K562 (cell line): ENCODE measurements around the gene CDS2. TPM values are rescaled to one million over a fixed set of nuclear protein-coding genes. Genes with fewer than 3 reads are reported as not detected.

Source experiments
- ARID2 ChIP-seq: fragments of 450-650 bp; IDR thresholded peaks from 2 replicates; pipeline ENCODE4 v1.6.1; 2017; ENCODE audit warnings: antibody characterized with exemption, mild to moderate bottlenecking
- CBFA2T2 ChIP-seq: fragments of 450-650 bp; conservative IDR thresholded peaks from 2 replicates; pipeline ENCODE4 v1.6.1; 2017; ENCODE audit warnings: mild to moderate bottlenecking
- CEBPB ChIP-seq: fragments of 450-650 bp; IDR thresholded peaks from 2 replicates; pipeline ENCODE4 v1.6.1; 2016; ENCODE audit warnings: missing genetic modification characterization, missing compliant biosample characterization
- EP300 ChIP-seq: IDR thresholded peaks from 2 replicates; pipeline ENCODE4 v1.6.1; 2012; ENCODE audit warnings: low read length, improper control_type of control experiment
- GABPA ChIP-seq: fragments of 200-800 bp; sonication (Bioruptor generic); conservative IDR thresholded peaks from 2 replicates; pipeline ENCODE4 v1.6.1; 2016; ENCODE audit warnings: low read depth, missing genetic modification characterization, missing compliant biosample characterization
- GATAD2B ChIP-seq: fragments of 450-650 bp; IDR thresholded peaks from 2 replicates; pipeline ENCODE4 v1.6.1; 2017; ENCODE audit warnings: mild to moderate bottlenecking, borderline replicate concordance
- HDGF ChIP-seq: fragments of 450-650 bp; IDR thresholded peaks from 2 replicates; pipeline ENCODE4 v1.6.1; 2016
- MYBL2 ChIP-seq, 2 experiments: fragments of 450-650 bp in 1 of 2; sonication (generic) in 1 of 2; formaldehyde crosslinking in 1 of 2; IDR thresholded peaks; 2 replicates each; pipeline versions ENCODE4 v1.6.1 to v1.8.1; 2017 to 2022; ENCODE audit warnings: borderline replicate concordance in 1 of 2, inconsistent platforms in 1 of 2, low read depth in 1 of 2, mild to moderate bottlenecking in 1 of 2, missing genetic modification reagents in 1 of 2, moderate library complexity in 1 of 2
- NCOR1 ChIP-seq: fragments of 450-650 bp; IDR thresholded peaks from 2 replicates; pipeline ENCODE4 v1.6.1; 2016; ENCODE audit warnings: mild to moderate bottlenecking, moderate library complexity
- NEUROD1 ChIP-seq: fragments of 150-350 bp; IDR thresholded peaks from 2 replicates; pipeline ENCODE4 v1.6.1; 2014; ENCODE audit warnings: borderline replicate concordance, low read length, low read depth; ENCODE audit not compliant: partially characterized antibody
- PCBP2 ChIP-seq: fragments of 200-400 bp; formaldehyde crosslinking; IDR thresholded peaks from 2 replicates; pipeline ENCODE4 v1.6.1; 2018; ENCODE audit warnings: low read length, low read depth, mild to moderate bottlenecking, moderate library complexity; ENCODE audit not compliant: poor library complexity, severe bottlenecking
- POLR2A ChIP-seq: fragments of 450-650 bp; conservative IDR thresholded peaks from 2 replicates; pipeline ENCODE4 v1.6.1; 2016
- RFX5 ChIP-seq: IDR thresholded peaks from 2 replicates; pipeline ENCODE4 v1.6.1; 2011; ENCODE audit warnings: low read depth, mild to moderate bottlenecking, improper control_type of control experiment, low read length
- SPI1 ChIP-seq: IDR thresholded peaks from 2 replicates; pipeline ENCODE4 v1.6.1; 2011; ENCODE audit warnings: low read depth, low read length, control low read depth, borderline replicate concordance
- TCF7 ChIP-seq: sonication (generic); IDR thresholded peaks from 2 replicates; pipeline ENCODE4 v1.6.1; 2016; ENCODE audit warnings: antibody characterized with exemption, borderline replicate concordance
- ZKSCAN1 ChIP-seq: fragments of 150-350 bp; IDR thresholded peaks from 2 replicates; pipeline ENCODE4 v1.6.1; 2016; ENCODE audit warnings: low read depth, low read length
- ZKSCAN3 ChIP-seq: fragments of 250-450 bp; sonication (Bioruptor Pico); IDR thresholded peaks from 2 replicates; pipeline ENCODE4 v1.4.0; 2020
- polyA plus RNA-seq, 8 experiments: library from polyadenylated mRNA; depleted of rRNA in 4 of 8; stranded (reverse) in 5 of 8; unstranded in 3 of 8; fragments of >200 nt; fragmentation: Nextera tagmentation in 2 of 8; fragmentation: Illumina TruSeq in 1 of 8; extraction: Ambion mirVana in 2 of 8; extraction: Trizol in 1 of 8; gene quantifications; 2 replicates each; pipeline versions ENCODE4 v1.2.1 to v1.2.3, GENCODE V29; 2011 to 2014; ENCODE audit warnings: inconsistent platforms in 1 of 8, missing spikeins in 1 of 8
- total RNA-seq, 7 experiments: library from RNA; depleted of rRNA in 6 of 7; stranded (reverse); fragments of >200 nt in 6 of 7; fragmentation: Illumina TruSeq in 2 of 7; extraction: Trizol in 2 of 7; gene quantifications; 2 replicates each; pipeline versions ENCODE4 v1.2.1 to v1.2.3, GENCODE V29; 2011 to 2021; ENCODE audit warnings: low replicate concordance in 1 of 7
- TF ChIP-seq, protein P1 (sequence below): fragments of 200-800 bp; sonication (Bioruptor generic); IDR thresholded peaks from 2 replicates; pipeline ENCODE4 v1.6.1; 2017; ENCODE audit warnings: missing genetic modification characterization, missing compliant biosample characterization
- TF ChIP-seq, protein P2 (sequence below): sonication (generic); formaldehyde crosslinking; IDR thresholded peaks from 2 replicates; pipeline ENCODE4 v1.8.1; 2023; ENCODE audit warnings: mild to moderate bottlenecking, missing genetic modification reagents
- TF ChIP-seq, protein P3 (sequence below): sonication (generic); formaldehyde crosslinking; IDR thresholded peaks from 2 replicates; pipeline ENCODE4 v1.8.0; 2022; ENCODE audit warnings: mild to moderate bottlenecking, missing genetic modification reagents
- TF ChIP-seq, protein P4 (sequence below), 2 experiments: fragments of 450-650 bp in 1 of 2; IDR thresholded peaks; 2 replicates each; pipeline ENCODE4 v1.6.1; 2011 to 2017; ENCODE audit warnings: low read depth in 2 of 2, antibody characterized with exemption in 1 of 2, borderline replicate concordance in 1 of 2, low read length in 1 of 2, mild to moderate bottlenecking in 1 of 2, mixed read lengths in 1 of 2; ENCODE audit not compliant: control insufficient read depth in 1 of 2
- TF ChIP-seq, protein P5 (sequence below): fragments of 450-650 bp; IDR thresholded peaks from 2 replicates; pipeline ENCODE4 v1.6.1; 2016; ENCODE audit warnings: antibody characterized with exemption

CDS2 gene
- total and polyA plus RNA-seq, 9 of the 15 experiments (the other 6 are each of a cell fraction or from before 2014, with no cell fraction given): 6.4 to 46.4 (median 12.2) TPM

DNA sequence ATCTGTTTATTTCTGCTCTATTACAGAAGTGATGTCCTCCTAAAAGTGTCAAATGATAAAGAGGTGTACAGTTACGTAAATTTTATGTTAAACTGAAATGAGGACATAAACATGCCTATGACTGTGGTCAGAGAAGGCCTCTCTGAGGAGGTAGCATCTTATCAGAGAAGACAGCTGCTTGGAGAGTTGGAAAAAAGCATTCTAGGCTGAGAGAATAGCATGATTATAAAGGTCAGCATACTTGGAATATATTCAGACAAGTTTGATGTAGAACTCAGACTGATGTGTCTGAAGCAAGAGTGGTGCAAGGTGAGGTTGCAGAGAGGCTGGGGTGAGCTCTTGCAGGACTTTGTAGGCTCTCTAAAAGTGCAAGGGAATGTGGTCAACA lies 3.9 kb upstream of the CDS2 start (continued):
- TF ChIP-seq, protein P1, sequence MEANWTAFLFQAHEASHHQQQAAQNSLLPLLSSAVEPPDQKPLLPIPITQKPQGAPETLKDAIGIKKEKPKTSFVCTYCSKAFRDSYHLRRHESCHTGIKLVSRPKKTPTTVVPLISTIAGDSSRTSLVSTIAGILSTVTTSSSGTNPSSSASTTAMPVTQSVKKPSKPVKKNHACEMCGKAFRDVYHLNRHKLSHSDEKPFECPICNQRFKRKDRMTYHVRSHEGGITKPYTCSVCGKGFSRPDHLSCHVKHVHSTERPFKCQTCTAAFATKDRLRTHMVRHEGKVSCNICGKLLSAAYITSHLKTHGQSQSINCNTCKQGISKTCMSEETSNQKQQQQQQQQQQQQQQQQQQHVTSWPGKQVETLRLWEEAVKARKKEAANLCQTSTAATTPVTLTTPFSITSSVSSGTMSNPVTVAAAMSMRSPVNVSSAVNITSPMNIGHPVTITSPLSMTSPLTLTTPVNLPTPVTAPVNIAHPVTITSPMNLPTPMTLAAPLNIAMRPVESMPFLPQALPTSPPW: 0 out of 2 replicates have a peak, but pooled peaks have one; percentile 19
- TF ChIP-seq, protein P2, sequence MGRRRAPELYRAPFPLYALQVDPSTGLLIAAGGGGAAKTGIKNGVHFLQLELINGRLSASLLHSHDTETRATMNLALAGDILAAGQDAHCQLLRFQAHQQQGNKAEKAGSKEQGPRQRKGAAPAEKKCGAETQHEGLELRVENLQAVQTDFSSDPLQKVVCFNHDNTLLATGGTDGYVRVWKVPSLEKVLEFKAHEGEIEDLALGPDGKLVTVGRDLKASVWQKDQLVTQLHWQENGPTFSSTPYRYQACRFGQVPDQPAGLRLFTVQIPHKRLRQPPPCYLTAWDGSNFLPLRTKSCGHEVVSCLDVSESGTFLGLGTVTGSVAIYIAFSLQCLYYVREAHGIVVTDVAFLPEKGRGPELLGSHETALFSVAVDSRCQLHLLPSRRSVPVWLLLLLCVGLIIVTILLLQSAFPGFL (CRISPR knock-in tag): no peak
- TF ChIP-seq NCOR1: peak; percentile 63
- no peak for TF ChIP-seq MYBL2 (IDR thresholded peaks at IDR 0.05; ENCODE audit: low read depth)
- TF ChIP-seq MYBL2 (CRISPR knock-in tag; IDR thresholded peaks at IDR 0.05; ENCODE audit: borderline replicate concordance): no peak
- TF ChIP-seq ZKSCAN1: no peak
- TF ChIP-seq POLR2A: no peak
- TF ChIP-seq PCBP2: no peak
- TF ChIP-seq HDGF: no peak
- TF ChIP-seq, protein P3, sequence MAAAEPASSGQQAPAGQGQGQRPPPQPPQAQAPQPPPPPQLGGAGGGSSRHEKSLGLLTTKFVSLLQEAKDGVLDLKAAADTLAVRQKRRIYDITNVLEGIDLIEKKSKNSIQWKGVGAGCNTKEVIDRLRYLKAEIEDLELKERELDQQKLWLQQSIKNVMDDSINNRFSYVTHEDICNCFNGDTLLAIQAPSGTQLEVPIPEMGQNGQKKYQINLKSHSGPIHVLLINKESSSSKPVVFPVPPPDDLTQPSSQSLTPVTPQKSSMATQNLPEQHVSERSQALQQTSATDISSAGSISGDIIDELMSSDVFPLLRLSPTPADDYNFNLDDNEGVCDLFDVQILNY (CRISPR knock-in tag): no peak
- TF ChIP-seq NEUROD1: no peak
- TF ChIP-seq TCF7: no peak
- TF ChIP-seq CBFA2T2: peak; percentile 53
- no peak for TF ChIP-seq ZKSCAN3
- TF ChIP-seq, protein P4, sequence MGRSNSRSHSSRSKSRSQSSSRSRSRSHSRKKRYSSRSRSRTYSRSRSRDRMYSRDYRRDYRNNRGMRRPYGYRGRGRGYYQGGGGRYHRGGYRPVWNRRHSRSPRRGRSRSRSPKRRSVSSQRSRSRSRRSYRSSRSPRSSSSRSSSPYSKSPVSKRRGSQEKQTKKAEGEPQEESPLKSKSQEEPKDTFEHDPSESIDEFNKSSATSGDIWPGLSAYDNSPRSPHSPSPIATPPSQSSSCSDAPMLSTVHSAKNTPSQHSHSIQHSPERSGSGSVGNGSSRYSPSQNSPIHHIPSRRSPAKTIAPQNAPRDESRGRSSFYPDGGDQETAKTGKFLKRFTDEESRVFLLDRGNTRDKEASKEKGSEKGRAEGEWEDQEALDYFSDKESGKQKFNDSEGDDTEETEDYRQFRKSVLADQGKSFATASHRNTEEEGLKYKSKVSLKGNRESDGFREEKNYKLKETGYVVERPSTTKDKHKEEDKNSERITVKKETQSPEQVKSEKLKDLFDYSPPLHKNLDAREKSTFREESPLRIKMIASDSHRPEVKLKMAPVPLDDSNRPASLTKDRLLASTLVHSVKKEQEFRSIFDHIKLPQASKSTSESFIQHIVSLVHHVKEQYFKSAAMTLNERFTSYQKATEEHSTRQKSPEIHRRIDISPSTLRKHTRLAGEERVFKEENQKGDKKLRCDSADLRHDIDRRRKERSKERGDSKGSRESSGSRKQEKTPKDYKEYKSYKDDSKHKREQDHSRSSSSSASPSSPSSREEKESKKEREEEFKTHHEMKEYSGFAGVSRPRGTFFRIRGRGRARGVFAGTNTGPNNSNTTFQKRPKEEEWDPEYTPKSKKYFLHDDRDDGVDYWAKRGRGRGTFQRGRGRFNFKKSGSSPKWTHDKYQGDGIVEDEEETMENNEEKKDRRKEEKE (IDR thresholded peaks at IDR 0.05; ENCODE audit: borderline replicate concordance in 1 of 2, control insufficient read depth in 1 of 2, low read depth in 2 of 2, low read length in 1 of 2): no peak
- peak; percentile 32; the same call in 1 of the 2 replicates for TF ChIP-seq CEBPB
- TF ChIP-seq, protein P5, sequence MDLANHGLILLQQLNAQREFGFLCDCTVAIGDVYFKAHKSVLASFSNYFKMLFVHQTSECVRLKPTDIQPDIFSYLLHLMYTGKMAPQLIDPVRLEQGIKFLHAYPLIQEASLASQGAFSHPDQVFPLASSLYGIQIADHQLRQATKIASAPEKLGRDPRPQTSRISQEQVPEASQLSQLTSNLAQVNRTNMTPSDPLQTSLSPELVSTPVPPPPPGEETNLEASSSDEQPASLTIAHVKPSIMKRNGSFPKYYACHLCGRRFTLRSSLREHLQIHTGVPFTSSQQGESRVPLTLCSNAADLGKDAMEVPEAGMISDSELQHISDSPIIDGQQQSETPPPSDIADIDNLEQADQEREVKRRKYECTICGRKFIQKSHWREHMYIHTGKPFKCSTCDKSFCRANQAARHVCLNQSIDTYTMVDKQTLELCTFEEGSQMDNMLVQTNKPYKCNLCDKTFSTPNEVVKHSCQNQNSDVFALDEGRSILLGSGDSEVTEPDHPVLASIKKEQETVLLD: 0 out of 2 replicates have a peak, but pooled peaks have one; percentile 17
- TF ChIP-seq ARID2: no peak
- no peak for TF ChIP-seq GATAD2B
- TF ChIP-seq GABPA (tag): no peak
- TF ChIP-seq SPI1: no peak
- peak; percentile 53; the same call in 1 of the 2 replicates for TF ChIP-seq EP300
- no peak for TF ChIP-seq RFX5
